HEK293 (cell line): ENCODE data around the gene PLOD3.
A peak's percentile ranks its signal among the peaks of the same experiment; 100 is the strongest.

Source experiments
- GLIS1 ChIP-seq: fragments of 450-650 bp; formaldehyde crosslinking; IDR thresholded peaks from 2 replicates; pipeline ENCODE4 v1.5.1; 2016; ENCODE audit warnings: missing biosample characterization, missing genetic modification characterization
- KLF8 ChIP-seq: fragments of 450-650 bp; formaldehyde crosslinking; IDR thresholded peaks from 2 replicates; pipeline ENCODE4 v1.5.1; 2016; ENCODE audit warnings: missing biosample characterization, missing genetic modification characterization
- REPIN1 ChIP-seq: fragments of 450-650 bp; formaldehyde crosslinking; IDR thresholded peaks from 2 replicates; pipeline ENCODE4 v1.5.1; 2017; ENCODE audit warnings: missing biosample characterization, missing genetic modification characterization, low read depth
- SP7 ChIP-seq: fragments of 450-650 bp; formaldehyde crosslinking; IDR thresholded peaks from 2 replicates; pipeline ENCODE4 v1.5.1; 2016; ENCODE audit warnings: missing biosample characterization, missing genetic modification characterization
- ZBTB8A ChIP-seq: fragments of 450-650 bp; formaldehyde crosslinking; IDR thresholded peaks from 2 replicates; pipeline ENCODE4 v1.5.1; 2016; ENCODE audit warnings: missing biosample characterization, missing genetic modification characterization
- ZFP41 ChIP-seq: fragments of 450-650 bp; formaldehyde crosslinking; IDR thresholded peaks from 2 replicates; pipeline ENCODE4 v1.5.1; 2016; ENCODE audit warnings: missing biosample characterization, missing genetic modification characterization, borderline replicate concordance
- ZIC2 ChIP-seq: fragments of 450-650 bp; formaldehyde crosslinking; IDR thresholded peaks from 2 replicates; pipeline ENCODE4 v1.5.1; 2016; ENCODE audit warnings: missing biosample characterization, missing genetic modification characterization
- ZNF146 ChIP-seq: fragments of 450-650 bp; formaldehyde crosslinking; IDR thresholded peaks from 2 replicates; pipeline ENCODE4 v1.5.1; 2016; ENCODE audit warnings: missing biosample characterization, missing genetic modification characterization
- ZNF157 ChIP-seq: fragments of 450-650 bp; formaldehyde crosslinking; IDR thresholded peaks from 2 replicates; pipeline ENCODE4 v1.5.1; 2016; ENCODE audit warnings: missing biosample characterization, missing genetic modification characterization
- ZNF2 ChIP-seq: fragments of 450-650 bp; formaldehyde crosslinking; IDR thresholded peaks from 2 replicates; pipeline ENCODE4 v1.5.1; 2016; ENCODE audit warnings: missing biosample characterization, missing genetic modification characterization
- ZNF394 ChIP-seq: fragments of 450-650 bp; formaldehyde crosslinking; IDR thresholded peaks from 2 replicates; pipeline ENCODE4 v1.5.1; 2016; ENCODE audit warnings: missing biosample characterization, missing genetic modification characterization, mild to moderate bottlenecking, moderate library complexity, borderline replicate concordance
- ZNF624 ChIP-seq: fragments of 450-650 bp; formaldehyde crosslinking; IDR thresholded peaks from 2 replicates; pipeline ENCODE4 v1.5.1; 2017; ENCODE audit warnings: missing biosample characterization, missing genetic modification characterization
- ZNF660 ChIP-seq: fragments of 450-650 bp; IDR thresholded peaks from 2 replicates; pipeline ENCODE4 v1.5.1; 2018; ENCODE audit warnings: missing biosample characterization, mild to moderate bottlenecking, missing genetic modification characterization
- ZNF747 ChIP-seq: fragments of 450-650 bp; formaldehyde crosslinking; IDR thresholded peaks from 2 replicates; pipeline ENCODE4 v1.5.1; 2016; ENCODE audit warnings: missing biosample characterization, missing genetic modification characterization
- TF ChIP-seq, protein P1 (sequence below): fragments of 450-650 bp; formaldehyde crosslinking; IDR thresholded peaks from 2 replicates; pipeline ENCODE4 v1.5.1; 2016; ENCODE audit warnings: missing biosample characterization, missing genetic modification characterization
- TF ChIP-seq, protein P2 (sequence below): fragments of 450-650 bp; formaldehyde crosslinking; IDR thresholded peaks from 2 replicates; pipeline ENCODE4 v1.5.1; 2016; ENCODE audit warnings: missing biosample characterization, missing genetic modification characterization, low read depth
- TF ChIP-seq, protein P3 (sequence below): fragments of 450-650 bp; formaldehyde crosslinking; optimal IDR thresholded peaks from 2 replicates; pipeline ENCODE3; 2016; ENCODE audit warnings: missing biosample characterization, mild to moderate bottlenecking, missing genetic modification characterization
- TF ChIP-seq, protein P4 (sequence below): fragments of 450-650 bp; formaldehyde crosslinking; conservative IDR thresholded peaks from 2 replicates; pipeline ENCODE4 v1.5.1; 2016; ENCODE audit warnings: low read depth, missing biosample characterization, missing genetic modification characterization

The PLOD3 gene

DNA sequence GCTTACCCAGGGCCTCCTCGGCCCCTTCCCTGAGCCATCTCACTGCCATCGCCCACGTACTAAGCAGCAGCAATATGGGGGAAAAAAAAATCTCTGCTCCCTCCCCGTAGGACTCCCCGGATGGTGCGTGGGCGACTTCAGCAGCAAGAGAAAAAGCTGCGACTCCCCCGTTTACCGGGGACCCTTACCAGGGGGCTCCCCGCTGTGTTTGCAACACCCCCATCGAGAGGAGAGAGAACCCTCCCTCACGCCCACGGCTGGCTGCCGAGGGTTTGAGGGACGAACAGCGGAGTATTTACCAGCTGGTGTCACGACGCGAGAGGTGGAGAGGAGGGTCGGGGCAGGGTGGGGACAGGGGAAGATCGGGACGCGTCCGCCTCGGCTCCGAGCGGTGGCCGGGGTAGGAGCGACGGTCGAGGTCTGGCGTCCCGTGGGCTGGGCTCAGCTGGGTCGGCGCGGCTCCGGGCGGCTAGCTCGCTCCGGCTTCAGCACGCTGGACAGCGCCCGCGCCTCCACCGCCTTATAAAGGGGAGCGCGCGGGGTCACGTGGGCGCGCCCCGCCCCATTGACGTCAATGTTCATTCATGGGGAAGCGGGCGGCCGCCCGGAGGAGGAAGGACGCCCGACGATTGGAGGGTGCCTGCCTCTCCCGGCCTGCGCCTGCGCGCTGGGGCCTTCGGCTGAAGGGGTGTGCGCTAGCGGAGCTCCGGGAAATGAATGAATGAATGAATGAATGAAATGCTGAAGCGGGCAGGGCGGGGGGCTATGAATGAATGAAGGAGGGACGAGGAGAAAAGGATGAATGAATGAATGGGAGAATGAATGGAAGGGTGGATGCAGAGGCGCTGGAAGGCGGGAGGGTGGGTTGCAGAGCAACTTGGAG lies 52.1 kb downstream of the PLOD3 start, which contains the start of gene VGF (continued):
- TF ChIP-seq, protein P1, sequence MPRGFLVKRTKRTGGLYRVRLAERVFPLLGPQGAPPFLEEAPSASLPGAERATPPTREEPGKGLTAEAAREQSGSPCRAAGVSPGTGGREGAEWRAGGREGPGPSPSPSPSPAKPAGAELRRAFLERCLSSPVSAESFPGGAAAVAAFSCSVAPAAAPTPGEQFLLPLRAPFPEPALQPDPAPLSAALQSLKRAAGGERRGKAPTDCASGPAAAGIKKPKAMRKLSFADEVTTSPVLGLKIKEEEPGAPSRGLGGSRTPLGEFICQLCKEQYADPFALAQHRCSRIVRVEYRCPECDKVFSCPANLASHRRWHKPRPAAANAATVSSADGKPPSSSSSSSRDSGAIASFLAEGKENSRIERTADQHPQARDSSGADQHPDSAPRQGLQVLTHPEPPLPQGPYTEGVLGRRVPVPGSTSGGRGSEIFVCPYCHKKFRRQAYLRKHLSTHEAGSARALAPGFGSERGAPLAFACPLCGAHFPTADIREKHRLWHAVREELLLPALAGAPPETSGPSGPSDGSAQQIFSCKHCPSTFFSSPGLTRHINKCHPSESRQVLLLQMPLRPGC (tag by site-specific recombination) = peak; percentile 66
- peak; percentile 98 for TF ChIP-seq KLF8 (tag by site-specific recombination)
- TF ChIP-seq ZBTB8A (tag by site-specific recombination) = peak; percentile 91
- TF ChIP-seq REPIN1 (tag by site-specific recombination) = no peak
- TF ChIP-seq ZIC2 (tag by site-specific recombination) = peak; percentile 17; the same call in 1 of the 2 replicates
- TF ChIP-seq, protein P2, sequence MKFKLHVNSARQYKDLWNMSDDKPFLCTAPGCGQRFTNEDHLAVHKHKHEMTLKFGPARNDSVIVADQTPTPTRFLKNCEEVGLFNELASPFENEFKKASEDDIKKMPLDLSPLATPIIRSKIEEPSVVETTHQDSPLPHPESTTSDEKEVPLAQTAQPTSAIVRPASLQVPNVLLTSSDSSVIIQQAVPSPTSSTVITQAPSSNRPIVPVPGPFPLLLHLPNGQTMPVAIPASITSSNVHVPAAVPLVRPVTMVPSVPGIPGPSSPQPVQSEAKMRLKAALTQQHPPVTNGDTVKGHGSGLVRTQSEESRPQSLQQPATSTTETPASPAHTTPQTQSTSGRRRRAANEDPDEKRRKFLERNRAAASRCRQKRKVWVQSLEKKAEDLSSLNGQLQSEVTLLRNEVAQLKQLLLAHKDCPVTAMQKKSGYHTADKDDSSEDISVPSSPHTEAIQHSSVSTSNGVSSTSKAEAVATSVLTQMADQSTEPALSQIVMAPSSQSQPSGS = peak; percentile 59; the same call in 1 of the 2 replicates
- TF ChIP-seq ZNF747 (tag by site-specific recombination) = no peak
- TF ChIP-seq GLIS1 (tag by site-specific recombination) = 0 out of 2 replicates have a peak, but pooled peaks have one; percentile 13
- peak; percentile 75 for TF ChIP-seq SP7 (tag by site-specific recombination)
- TF ChIP-seq ZNF146 (tag by site-specific recombination) = no peak
- TF ChIP-seq, protein P3, sequence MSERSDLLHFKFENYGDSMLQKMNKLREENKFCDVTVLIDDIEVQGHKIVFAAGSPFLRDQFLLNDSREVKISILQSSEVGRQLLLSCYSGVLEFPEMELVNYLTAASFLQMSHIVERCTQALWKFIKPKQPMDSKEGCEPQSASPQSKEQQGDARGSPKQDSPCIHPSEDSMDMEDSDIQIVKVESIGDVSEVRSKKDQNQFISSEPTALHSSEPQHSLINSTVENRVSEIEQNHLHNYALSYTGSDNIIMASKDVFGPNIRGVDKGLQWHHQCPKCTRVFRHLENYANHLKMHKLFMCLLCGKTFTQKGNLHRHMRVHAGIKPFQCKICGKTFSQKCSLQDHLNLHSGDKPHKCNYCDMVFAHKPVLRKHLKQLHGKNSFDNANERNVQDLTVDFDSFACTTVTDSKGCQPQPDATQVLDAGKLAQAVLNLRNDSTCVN (tag by site-specific recombination) = peak; percentile 98
- TF ChIP-seq ZFP41 (tag by site-specific recombination) = no peak
- TF ChIP-seq ZNF624 (tag by site-specific recombination) = no peak
- TF ChIP-seq, protein P4, sequence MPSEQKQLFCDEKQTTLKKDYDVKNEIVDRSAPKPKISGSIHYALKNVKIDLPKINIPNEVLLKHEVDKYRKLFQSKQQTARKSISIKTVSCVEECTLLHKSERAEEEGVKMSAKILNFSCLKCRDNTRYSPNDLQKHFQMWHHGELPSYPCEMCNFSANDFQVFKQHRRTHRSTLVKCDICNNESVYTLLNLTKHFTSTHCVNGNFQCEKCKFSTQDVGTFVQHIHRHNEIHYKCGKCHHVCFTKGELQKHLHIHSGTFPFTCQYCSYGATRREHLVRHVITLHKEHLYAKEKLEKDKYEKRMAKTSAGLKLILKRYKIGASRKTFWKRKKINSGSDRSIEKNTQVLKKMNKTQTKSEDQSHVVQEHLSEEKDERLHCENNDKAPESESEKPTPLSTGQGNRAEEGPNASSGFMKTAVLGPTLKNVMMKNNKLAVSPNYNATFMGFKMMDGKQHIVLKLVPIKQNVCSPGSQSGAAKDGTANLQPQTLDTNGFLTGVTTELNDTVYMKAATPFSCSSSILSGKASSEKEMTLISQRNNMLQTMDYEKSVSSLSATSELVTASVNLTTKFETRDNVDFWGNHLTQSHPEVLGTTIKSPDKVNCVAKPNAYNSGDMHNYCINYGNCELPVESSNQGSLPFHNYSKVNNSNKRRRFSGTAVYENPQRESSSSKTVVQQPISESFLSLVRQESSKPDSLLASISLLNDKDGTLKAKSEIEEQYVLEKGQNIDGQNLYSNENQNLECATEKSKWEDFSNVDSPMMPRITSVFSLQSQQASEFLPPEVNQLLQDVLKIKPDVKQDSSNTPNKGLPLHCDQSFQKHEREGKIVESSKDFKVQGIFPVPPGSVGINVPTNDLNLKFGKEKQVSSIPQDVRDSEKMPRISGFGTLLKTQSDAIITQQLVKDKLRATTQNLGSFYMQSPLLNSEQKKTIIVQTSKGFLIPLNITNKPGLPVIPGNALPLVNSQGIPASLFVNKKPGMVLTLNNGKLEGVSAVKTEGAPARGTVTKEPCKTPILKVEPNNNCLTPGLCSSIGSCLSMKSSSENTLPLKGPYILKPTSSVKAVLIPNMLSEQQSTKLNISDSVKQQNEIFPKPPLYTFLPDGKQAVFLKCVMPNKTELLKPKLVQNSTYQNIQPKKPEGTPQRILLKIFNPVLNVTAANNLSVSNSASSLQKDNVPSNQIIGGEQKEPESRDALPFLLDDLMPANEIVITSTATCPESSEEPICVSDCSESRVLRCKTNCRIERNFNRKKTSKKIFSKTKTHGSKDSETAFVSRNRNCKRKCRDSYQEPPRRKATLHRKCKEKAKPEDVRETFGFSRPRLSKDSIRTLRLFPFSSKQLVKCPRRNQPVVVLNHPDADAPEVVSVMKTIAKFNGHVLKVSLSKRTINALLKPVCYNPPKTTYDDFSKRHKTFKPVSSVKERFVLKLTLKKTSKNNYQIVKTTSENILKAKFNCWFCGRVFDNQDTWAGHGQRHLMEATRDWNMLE = no peak
- TF ChIP-seq ZNF394 (tag by site-specific recombination) = peak; percentile 72; the same call in 1 of the 2 replicates
- no peak for TF ChIP-seq ZNF157 (tag by site-specific recombination)
- peak; percentile 11 for TF ChIP-seq ZNF2 (tag by site-specific recombination)
- peak; percentile 78 for TF ChIP-seq ZNF660 (tag by site-specific recombination)
